Superior temporal gyrus (tissue), 1 donor: ENCODE results near the gene NOB1.
"Not testable (repeated sequence)": the region's sequence is repeated elsewhere in the genome, so short reads cannot be mapped to it uniquely, and the experiment has no call there.

ENCODE experiments used
- DNase-seq: peaks from one replicate; pipeline ENCODE4 v3.0.0-alpha.2; 2016; ENCODE audit errors: extremely low spot score

NOB1 gene

GRCh38 chr16:69761983-69762813, 7.5 kb upstream of the NOB1 start, which contains the start of gene WWP2:
Gene WWP2 (plus strand): TSS chr16:69762332. CDS start chr16:69787011, 24,679 bp downstream.
- peak; percentile 77 for DNase-seq

GRCh38 chr16:69757375-69757774, 2.6 kb upstream of the NOB1 start:
- DNase-seq: not testable (repeated sequence)

GRCh38 chr16:69756705-69757104, 2.0 kb upstream of the NOB1 start:
- DNase-seq: no peak

GRCh38 chr16:69754143-69754468, 620 bp downstream of the NOB1 start:
- no peak for DNase-seq

- no peak for DNase-seq
These were observed 5.9 kb downstream of the NOB1 start for GRCh38 chr16:69748694-69749345.

GRCh38 chr16:69747115-69747514, 7.6 kb downstream of the NOB1 start:
- no peak for DNase-seq

GRCh38 chr16:69745959-69746358, 8.8 kb downstream of the NOB1 start:
- no peak for DNase-seq

- DNase-seq: no peak
These were observed 9.5 kb downstream of the NOB1 start for GRCh38 chr16:69745232-69745612.

- DNase-seq: no peak
These were observed 10.1 kb downstream of the NOB1 start for GRCh38 chr16:69744363-69745231.

- DNase-seq: no peak
These were observed 12.5 kb downstream of the NOB1 start for GRCh38 chr16:69741951-69742904.

GRCh38 chr16:69741519-69741918, 13.2 kb downstream of the NOB1 start:
- peak; percentile 37 for DNase-seq

- DNase-seq: no peak
These were observed 22.6 kb downstream of the NOB1 start for GRCh38 chr16:69732101-69732500.

- not testable (repeated sequence) for DNase-seq
These were observed 23.4 kb downstream of the NOB1 start for GRCh38 chr16:69731280-69731679.

- not testable (repeated sequence) for DNase-seq
These were observed 25.7 kb downstream of the NOB1 start for GRCh38 chr16:69729030-69729429.

GRCh38 chr16:69727916-69728270, 26.8 kb downstream of the NOB1 start:
- no peak for DNase-seq

- peak; percentile 84 for DNase-seq
These were observed 28.2 kb downstream of the NOB1 start, which contains the start of gene NQO1 for GRCh38 chr16:69726313-69727060. Gene NQO1 (minus strand): TSS chr16:69726560. CDS start chr16:69726439, 121 bp downstream.

- no peak for DNase-seq
These were observed 29.0 kb downstream of the NOB1 start for GRCh38 chr16:69725480-69726312.

GRCh38 chr16:69724981-69725479, 29.7 kb downstream of the NOB1 start:
- no peak for DNase-seq

GRCh38 chr16:69724414-69724873, 30.3 kb downstream of the NOB1 start:
- DNase-seq: no peak
